ENCODE results near the gene GIMD1. TPM values are rescaled to one million over a fixed set of nuclear protein-coding genes. Genes with fewer than 3 reads are reported as not detected.
"Not testable (repeated sequence)": the region's sequence is repeated elsewhere in the genome, so short reads cannot be mapped to it uniquely, and the experiment has no call there.

Gene GIMD1
- total and polyA plus RNA-seq, 4 donors, result not detected

- TF ChIP-seq CTCF (IDR thresholded peaks at IDR 0.05; ENCODE audit: low read depth, low read length, missing input control) (no peak), RXRA (IDR thresholded peaks at IDR 0.05) (no peak), TAF1 (conservative IDR thresholded peaks at IDR 0.05) (no peak), MAX (IDR thresholded peaks at IDR 0.05) (no peak), ATF3 (IDR thresholded peaks at IDR 0.05) (no peak), JUND (IDR thresholded peaks at IDR 0.05) (no peak), EGR1 (IDR thresholded peaks at IDR 0.05; ENCODE audit: low read depth in 2 of 2) (no peak)
These were observed 42.8 kb downstream of the GIMD1 start (continued) for GRCh38 chr4:106325800-106326199.

- TF ChIP-seq FOXA1 (IDR thresholded peaks at IDR 0.05), result no peak
- TF ChIP-seq HNF4G (IDR thresholded peaks at IDR 0.05), result no peak
- no peak for TF ChIP-seq RAD21 (IDR thresholded peaks at IDR 0.05)
- no peak for TF ChIP-seq JUND (IDR thresholded peaks at IDR 0.05)
- no peak for TF ChIP-seq NR2F2 (IDR thresholded peaks at IDR 0.05)
- TF ChIP-seq YY1 (IDR thresholded peaks at IDR 0.05), result no peak
- no peak for TF ChIP-seq HNF4A (conservative IDR thresholded peaks at IDR 0.05)
- no peak for TF ChIP-seq ZBTB33 (IDR thresholded peaks at IDR 0.05)
- no peak for TF ChIP-seq REST (IDR thresholded peaks at IDR 0.05)
- no peak for TF ChIP-seq MAX (IDR thresholded peaks at IDR 0.05)
- TF ChIP-seq FOXA2 (IDR thresholded peaks at IDR 0.05), result no peak
- no peak for TF ChIP-seq SP1 (IDR thresholded peaks at IDR 0.05)
- Histone ChIP-seq H3K9ac (ENCODE audit: low read depth in 1 of 2, low read length in 2 of 2) (no peak overlapping the region), H3K4me1 (ENCODE audit: control insufficient read depth in 4 of 4, insufficient read depth in 4 of 4, low read length in 3 of 4) (peaks cover 0 to 5% (median 4%) of the 10 kb centered on the region in 4 donors), H3K9me3 (ENCODE audit: control insufficient read depth in 4 of 4, low read length in 3 of 4) (no peaks in the 10 kb centered on the region), H3K4me3 (ENCODE audit: low read depth in 1 of 3, low read length in 3 of 3) (no peak overlapping the region), H3K36me3 (ENCODE audit: control insufficient read depth in 4 of 4, insufficient read depth in 3 of 4, low read depth in 1 of 4, low read length in 3 of 4) (peaks cover 3 to 22% (median 15%) of the 10 kb centered on the region in 4 donors), H3K27ac (ENCODE audit: low read depth in 1 of 2, low read length in 2 of 2) (no peak overlapping the region), H3K27me3 (ENCODE audit: control insufficient read depth in 4 of 4, insufficient read depth in 4 of 4, low read length in 3 of 4) (no peaks in the 10 kb centered on the region)
- DNase-seq (ENCODE audit: low spot score), result no peak
These were observed 45.5 kb downstream of the GIMD1 start for GRCh38 chr4:106323119-106323518.

GRCh38 chr4:106321814-106322213 lies 46.8 kb downstream of the GIMD1 start:
- H3K36me3 ChIP-seq (ENCODE audit: control insufficient read depth in 4 of 4, insufficient read depth in 3 of 4, low read depth in 1 of 4, low read length in 3 of 4), result not testable (repeated sequence)
- WGBS, result 81% methylated on average over 6 of the region's 6 CpGs

GRCh38 chr4:106321168-106321567 lies 47.4 kb downstream of the GIMD1 start:
- not testable (repeated sequence) for H3K4me3 ChIP-seq (ENCODE audit: low read depth in 1 of 3, low read length in 3 of 3); H3K9ac ChIP-seq (ENCODE audit: low read depth in 1 of 2, low read length in 2 of 2); DNase-seq (ENCODE audit: low spot score); H3K27me3 ChIP-seq (ENCODE audit: control insufficient read depth in 4 of 4, insufficient read depth in 4 of 4, low read length in 3 of 4); H3K36me3 ChIP-seq (ENCODE audit: control insufficient read depth in 4 of 4, insufficient read depth in 3 of 4, low read depth in 1 of 4, low read length in 3 of 4); H3K27ac ChIP-seq (ENCODE audit: low read depth in 1 of 2, low read length in 2 of 2); H3K9me3 ChIP-seq (ENCODE audit: control insufficient read depth in 4 of 4, low read length in 3 of 4)
- peaks cover 4 to 17% (median 16%) of the 10 kb centered on the region in 4 donors for H3K4me1 ChIP-seq (ENCODE audit: control insufficient read depth in 4 of 4, insufficient read depth in 4 of 4, low read length in 3 of 4)
- 96% methylated on average over 34 of the region's 34 CpGs for WGBS

More at GRCh38 chr4:106321814-106322213, 46.8 kb downstream of the GIMD1 start:
- not testable (repeated sequence) for H3K27me3 ChIP-seq (ENCODE audit: control insufficient read depth in 4 of 4, insufficient read depth in 4 of 4, low read length in 3 of 4); DNase-seq (ENCODE audit: low spot score); H3K9me3 ChIP-seq (ENCODE audit: control insufficient read depth in 4 of 4, low read length in 3 of 4); H3K27ac ChIP-seq (ENCODE audit: low read depth in 1 of 2, low read length in 2 of 2); H3K9ac ChIP-seq (ENCODE audit: low read depth in 1 of 2, low read length in 2 of 2); H3K4me3 ChIP-seq (ENCODE audit: low read depth in 1 of 3, low read length in 3 of 3)
- peaks cover 4 to 17% (median 16%) of the 10 kb centered on the region in 4 donors for H3K4me1 ChIP-seq (ENCODE audit: control insufficient read depth in 4 of 4, insufficient read depth in 4 of 4, low read length in 3 of 4)
